GM19035 (cell line): ENCODE measurements around the gene KIDINS220.

Experiments used
- ATAC-seq: cut with Tn5 transposase; IDR thresholded peaks from one replicate; pipeline ENCODE4 v1.9.1; 2021; ENCODE audit not compliant: unreplicated experiment

KIDINS220 gene

DNA sequence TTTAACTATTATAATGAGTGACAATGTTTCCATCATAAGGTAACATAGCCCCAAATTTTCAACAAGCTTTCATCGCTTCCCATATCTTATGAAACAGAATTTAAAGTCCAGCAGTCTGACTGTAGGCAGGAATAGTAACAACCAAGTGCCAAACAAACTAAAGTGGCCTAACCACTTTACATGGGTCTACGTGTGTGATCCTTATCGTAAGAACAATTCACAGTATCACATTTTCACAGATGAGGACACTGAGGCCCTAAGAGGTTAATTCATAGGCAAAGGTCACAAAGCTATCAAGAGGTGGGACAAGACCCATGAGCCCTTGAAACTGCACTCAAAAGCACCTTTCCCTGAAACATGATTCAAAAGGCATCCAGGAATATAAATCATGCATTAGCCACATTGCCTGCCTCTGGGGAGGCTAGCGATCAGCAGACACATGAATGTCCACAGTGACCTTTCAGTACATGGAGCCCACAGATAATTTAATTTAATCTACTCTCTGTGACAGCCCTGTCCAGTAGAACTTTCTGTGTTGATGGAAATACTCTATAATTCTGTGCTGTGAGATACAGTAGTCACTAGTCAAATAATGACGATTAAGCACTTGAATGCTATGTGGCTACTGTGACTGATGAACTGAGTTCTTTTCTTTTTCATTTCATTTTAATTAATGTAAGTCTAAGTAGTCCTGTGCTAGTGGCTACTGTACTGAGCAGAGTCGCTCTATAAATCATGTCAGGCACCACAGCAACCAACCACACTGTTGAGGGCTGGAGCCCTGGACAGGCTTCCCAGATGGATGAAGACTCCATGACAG lies 30.3 kb downstream of the KIDINS220 start:
- no peak for ATAC-seq

DNA sequence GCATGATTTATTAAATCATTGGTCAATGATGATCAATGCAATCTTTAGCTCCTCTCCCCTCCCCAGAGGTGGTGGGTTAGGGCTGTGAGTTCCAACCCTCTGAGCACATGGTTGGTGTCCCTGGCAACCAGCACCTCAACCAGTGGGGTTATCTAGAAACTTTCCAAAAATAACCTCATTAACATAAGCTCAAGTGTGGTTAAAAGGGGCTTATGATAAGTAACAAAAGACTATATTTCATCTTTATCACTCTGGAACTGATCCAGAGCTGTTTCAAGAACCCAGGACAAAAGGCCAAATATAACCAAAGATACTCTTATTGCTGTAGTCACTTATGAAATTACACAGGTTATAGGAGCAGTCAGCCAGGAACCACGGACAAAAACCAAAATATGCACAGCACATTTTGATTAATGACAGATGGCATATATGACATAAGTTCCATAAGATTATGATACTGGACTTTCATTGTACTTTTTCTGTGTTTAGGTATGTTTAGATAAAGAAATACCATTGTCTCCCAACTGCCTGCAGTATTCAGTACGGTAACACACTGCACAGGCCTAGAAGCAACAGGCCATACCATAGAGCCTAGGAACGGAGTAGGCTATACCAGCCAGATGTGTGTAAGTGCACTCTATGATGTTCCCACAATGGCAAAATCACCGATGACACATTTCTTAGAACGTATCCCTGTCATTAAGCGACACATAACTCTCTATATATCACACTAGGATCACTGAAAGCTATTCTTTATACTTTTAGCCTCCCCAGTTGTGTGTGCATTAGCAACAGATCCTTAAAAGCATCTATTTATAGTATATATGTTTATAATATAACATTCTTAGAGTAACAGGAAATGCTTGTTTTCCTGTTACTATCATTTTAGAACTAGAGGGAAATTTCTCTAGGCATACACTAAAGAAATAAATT lies 31.9 kb downstream of the KIDINS220 start:
- ATAC-seq = no peak

DNA sequence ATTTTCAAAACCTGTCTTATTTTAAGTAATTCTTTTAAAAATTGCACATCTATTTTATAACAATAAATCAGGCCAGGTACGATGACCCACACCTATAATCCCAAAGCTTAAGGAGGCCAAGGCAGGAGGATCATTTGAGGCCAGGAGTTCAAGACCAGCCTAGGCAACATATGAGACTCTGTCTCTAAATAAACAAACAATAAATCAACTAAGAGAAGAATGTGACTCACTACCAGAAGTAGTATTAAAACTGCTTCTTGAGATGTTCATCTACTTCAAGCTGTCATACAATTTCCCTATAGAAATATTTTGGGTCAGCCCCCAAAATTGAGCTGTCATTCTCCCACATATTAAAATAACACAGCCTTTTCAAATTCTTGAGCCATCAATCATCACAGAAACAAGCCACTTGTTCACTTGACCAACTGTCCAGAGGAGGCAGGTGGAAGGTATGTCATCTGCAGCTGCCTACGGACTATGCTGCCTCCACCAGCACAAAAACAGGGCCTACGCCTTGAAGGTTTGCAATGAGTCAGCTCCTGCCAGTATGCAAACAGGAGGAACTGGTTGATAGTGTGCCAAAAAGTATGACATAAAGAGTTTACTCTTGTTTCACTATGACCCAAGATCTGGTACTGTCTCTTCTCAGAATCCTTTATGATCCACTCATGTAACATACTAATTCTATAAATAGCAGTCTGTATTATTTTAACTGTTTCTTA lies 33.6 kb downstream of the KIDINS220 start:
- ATAC-seq = peak; percentile 100

DNA sequence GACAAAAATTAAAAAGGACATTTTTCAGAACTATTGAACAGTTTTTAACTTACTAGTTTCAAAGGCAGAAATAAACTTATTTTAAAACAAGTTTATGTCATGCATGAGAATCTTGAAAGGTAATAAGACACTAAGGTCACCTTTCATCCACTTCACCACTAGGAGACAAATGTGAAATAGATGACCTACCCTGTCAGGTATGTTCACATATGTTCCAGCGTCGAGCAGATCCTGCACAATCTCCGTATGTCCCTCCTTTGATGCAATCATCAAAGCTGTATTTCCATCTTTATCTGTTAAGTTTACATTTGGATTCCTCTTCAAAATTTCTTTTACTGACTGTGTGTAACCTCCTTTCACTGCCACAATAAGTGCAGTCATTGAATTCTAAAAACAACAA lies 34.7 kb downstream of the KIDINS220 start:
- ATAC-seq = no peak

DNA sequence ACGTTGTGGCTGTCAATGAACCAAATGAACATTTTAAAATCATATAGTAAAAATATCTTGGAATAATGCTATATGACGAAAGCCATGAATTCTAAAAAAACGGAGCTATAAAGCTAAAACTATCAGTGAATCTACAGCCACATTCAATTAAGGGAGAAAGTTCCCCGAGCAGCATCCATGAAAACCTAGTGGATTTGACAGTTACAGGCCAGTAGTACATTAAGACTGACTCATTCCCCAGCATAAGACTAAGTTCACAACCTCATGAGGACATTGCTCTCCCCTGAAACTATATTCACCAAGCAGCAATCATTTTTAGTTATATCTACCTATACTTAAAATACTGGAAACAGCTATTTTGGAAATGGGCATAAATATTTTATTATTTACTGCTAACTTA lies 36.6 kb downstream of the KIDINS220 start:
- ATAC-seq = no peak

DNA sequence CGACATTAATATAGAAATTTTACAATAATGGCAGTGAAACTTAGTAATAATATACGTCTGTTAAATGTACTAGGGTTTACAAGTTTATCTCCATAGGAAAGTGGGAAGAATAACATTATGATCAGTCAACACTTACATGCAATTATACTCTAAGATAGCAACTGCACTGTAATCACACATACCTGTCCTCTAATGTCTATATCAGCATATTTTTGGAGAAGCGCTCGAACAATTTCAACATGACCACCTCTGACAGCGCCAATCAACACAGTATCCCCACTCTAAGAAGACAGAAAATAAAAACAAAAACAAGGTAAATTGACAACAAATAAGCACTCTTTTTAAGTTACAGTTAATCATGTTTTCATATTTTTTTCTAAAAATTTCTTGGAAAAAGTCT lies 37.2 kb downstream of the KIDINS220 start:
- no peak for ATAC-seq

DNA sequence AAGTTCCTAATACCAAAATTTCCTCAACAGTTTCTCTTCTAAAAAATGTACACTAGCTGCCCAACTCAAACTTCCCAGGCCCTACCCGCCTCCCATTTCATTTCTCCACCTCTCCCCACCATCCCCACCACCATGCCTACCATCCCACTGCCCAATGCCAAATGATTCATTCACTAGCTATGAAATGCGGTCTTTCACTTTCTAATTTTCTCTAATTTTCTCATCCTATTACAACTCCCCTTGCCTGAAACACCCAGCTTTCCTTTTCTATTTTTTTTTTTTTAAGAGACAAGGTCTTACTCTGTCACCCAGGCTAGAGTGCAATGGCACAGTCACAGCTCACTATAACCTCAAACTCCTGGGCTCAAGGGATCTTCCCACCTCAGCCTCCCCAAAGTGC lies 38.4 kb downstream of the KIDINS220 start:
- no peak for ATAC-seq

DNA sequence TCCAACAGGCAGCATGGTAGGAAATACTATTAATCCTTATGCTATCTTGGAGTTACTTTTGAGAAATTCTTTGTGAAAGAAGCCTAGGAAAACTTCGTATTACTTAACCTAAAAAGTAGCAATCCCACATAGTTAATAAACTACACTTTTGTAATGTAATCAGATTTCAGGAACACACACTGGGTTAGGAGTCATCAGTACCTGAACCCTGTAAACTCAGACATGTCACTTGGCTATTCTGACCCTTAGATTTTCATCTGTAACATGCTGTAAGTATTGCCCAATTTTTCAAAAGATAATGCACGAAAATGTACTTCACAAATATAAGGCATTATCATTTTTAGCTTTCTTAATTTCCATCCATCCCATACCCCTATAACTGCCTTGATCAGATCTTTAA lies 39.0 kb downstream of the KIDINS220 start:
- ATAC-seq = no peak

DNA sequence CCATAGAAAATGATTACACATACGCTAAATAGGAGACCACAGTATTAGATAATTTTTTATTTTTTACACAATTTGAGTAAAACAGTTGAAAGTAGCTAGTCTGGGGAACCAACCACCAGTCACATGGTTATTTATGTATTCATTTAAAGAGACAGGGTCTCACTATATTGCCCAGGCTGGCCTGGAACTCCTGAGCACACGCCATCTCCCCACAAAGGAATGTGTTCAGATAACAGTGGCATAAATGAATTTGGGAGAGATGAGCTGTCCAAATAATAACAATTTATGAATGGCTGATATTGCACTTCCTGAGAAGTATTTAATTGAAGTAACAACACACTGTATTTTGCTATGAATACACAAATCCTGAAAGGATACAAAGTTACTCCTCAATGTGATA lies 39.7 kb downstream of the KIDINS220 start:
- no peak for ATAC-seq

DNA sequence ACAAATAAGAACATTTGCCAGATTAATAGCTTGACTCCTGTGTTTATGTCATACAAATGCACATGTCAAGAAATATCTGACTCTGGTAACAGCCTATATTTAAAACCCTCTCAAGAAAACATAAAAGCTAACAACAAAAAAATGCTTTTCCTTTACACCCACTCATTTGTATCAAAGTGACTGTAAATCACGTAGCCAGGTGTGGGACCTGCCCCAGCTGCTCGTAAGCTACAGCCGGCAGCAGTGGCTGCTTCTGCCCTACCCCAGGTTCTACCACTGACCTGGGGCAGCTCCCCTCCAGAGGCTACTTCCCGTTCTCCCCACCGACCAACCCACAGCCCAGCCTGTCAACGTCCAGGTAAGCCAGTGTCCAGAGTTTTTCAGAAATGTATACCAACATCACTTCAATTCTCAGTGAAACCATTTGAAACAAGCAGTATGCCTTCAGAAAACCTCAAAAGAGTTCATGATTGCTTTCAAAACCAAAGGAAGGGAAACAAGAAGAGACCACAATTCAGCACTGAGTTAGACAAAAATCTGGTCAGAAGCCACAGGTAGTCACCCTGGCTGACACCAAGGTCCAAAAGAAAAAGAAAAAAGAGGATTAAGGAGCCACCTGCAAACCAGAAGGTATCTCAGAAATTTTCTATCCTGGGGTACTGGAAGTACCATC lies 40.4 kb downstream of the KIDINS220 start:
- ATAC-seq = peak; percentile 73

DNA sequence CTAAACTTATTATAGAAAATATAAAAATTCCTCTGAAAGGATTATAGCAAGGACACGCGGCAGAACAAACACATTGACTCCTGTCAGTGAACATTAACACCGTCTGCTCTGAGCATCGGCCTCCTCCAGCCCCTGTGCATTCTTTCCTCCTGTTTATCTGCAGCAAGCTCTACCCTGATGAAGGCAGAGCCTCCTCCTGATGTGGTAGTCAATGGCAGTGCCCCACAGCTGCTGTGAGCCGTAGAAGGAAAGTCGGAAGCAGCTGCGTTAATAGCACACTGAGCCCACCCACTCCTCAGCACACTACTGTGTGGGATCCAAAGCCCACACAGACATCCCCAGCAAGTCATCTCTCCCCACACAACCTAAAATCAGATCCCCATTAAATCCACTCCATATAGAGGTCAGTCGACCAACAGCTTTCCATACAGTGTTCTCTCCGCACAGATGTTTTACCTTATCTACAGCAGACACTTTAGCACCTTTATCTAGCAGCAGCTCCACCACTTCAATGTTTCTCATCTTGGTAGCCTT lies 41.0 kb downstream of the KIDINS220 start:
- no peak for ATAC-seq

DNA sequence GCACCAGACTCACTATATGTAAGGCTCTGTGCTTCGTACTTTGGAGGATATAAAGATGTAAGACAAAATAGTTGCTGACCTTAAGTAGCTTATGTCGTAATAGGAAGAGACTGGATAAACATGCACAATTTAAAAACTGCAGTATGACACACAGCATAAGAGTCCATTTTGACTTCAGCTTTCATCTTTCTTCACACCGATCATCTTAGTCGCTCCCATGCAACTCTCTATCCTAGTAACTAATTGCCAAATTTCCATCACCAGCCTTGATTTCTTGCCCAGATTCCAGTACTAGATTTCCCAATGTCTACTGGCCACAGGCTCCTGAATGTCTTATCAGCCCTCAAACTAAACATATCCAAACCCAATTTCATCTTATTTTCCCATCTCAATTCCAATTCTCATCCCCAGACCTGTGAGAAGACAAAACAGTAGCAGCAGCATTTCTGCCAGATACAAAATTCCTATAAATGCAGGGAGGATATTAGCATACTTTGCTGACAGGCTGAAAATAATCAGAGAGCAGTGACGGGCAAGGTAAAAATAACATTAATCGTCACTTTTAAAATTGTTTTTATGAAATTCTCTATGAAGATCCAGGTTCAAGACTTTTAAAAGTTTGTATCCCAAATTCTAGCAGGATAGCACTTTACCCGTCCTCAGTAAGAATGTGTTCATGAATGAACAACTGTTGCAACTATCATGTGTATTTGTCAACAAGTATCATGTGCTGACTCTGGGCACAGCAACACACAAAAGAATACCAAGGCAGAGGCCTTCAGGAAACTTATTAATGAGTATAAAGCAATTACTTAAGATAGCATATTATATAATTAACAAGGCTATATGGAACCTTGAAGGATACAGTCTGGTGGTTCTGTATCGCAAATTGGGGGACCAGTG lies 42.2 kb downstream of the KIDINS220 start:
- no peak for ATAC-seq

DNA sequence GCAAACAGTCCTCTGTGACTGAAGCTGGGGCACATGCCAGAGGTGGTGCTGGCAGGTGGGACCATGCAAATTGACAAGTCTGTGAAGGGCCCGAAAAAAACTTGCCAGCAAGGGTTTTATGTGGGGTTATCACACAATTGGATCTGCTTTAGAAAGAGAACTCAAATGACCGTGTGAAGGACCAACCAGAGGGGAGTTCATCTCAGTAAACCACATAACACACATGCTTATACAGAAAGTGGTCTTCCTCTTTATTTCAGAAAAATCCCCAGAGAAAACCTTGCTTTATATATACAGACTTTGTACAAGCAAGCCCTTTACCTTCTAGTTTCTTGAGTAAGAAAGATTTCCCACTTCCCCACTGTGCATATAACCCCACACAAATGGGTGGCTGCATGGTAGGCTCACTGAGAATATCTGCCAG lies 46.7 kb downstream of the KIDINS220 start:
- no peak for ATAC-seq

DNA sequence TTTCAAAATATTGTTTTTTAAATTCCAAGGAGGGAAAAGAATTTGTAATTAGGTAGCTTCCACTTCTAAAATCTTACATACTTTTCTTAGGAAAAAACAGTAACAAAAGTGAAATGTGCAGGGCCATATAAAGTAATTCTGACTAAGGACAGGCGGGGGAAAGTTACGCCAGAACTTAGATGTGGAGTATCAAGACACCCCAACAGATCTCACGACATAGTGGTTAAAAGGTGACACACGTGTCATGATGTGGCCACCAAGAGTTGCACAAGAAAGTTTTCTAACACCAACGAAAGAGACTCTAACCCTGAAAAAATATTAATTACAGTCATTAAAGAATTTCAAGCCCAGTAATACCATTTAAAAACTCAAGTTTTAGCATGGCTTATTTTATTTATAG lies 51.0 kb downstream of the KIDINS220 start:
- no peak for ATAC-seq

DNA sequence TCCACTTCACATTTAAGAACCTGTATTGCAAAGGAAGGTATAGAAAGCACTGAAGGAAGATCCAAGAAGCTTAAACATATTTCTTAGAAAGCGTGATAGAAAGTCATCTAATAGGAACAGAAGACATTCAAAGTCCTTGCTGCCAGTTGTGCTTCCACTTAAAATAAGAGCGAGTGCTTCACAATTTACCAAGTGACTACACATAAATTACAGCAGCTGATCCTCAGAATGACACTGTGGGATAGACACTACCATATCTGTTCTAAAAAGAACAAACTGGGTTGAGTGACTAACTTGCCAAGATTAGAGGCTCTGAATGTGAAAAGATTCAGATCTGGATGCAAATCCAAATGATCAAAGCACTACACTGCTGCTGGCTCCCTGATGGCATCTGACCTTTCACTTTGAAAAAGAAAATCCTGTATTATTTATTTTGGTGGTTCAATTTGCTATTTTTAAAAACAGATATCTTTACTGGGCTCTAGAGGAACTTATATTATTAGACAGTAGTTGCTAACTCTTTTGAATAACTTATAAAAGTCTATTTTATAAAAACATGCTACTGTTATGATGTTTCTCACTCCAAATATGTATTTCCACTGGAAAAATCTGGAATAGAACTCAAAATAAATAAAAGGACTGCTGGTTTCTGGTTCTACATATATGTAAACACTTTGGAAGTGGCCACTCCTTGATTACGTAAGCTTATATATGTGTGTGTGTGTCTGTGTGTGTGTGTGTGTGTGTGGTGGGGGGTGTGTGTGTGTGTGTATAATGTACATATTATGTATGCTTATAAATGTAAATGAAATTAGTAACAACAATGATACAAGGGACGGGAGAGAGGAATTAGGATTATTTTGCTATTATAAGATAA lies 57.4 kb downstream of the KIDINS220 start:
- no peak for ATAC-seq

DNA sequence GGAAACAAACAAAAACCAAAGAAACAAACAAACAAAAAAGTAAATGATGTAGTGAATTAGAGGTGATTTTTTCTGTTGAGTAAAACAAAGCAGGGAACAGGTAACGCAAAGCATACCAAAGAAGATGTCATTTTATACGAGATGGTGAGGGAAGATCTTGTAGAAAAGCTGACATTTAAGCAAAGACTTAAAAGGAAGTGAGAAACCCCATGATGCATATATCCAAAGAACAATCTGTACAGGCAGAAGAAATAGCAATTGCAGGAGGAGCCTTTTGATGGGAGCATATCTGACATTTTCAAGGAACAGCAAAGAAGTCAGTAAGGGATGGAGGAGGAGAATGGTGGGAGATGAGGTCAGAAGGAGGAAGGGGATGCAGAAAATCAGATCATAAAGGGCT lies 63.0 kb downstream of the KIDINS220 start:
- ATAC-seq = no peak

DNA sequence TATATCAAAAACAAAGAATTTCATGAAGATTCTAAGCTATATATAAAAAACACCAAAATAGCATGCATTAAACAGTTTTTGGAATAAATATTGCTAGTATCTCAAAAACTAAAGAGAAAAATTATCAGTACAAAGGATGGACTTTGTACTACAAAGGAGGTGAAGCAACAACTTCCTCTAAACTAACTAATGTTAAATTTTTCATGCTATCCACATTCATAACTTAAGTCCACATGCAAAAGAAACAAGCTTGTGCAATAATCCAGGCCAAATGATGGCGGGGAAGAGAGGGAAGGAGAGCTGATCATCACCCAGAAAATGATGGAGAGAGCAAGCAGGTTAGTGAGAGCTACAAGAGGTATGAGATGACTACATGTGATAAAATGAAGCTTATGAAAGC lies 70.1 kb downstream of the KIDINS220 start:
- ATAC-seq = no peak

DNA sequence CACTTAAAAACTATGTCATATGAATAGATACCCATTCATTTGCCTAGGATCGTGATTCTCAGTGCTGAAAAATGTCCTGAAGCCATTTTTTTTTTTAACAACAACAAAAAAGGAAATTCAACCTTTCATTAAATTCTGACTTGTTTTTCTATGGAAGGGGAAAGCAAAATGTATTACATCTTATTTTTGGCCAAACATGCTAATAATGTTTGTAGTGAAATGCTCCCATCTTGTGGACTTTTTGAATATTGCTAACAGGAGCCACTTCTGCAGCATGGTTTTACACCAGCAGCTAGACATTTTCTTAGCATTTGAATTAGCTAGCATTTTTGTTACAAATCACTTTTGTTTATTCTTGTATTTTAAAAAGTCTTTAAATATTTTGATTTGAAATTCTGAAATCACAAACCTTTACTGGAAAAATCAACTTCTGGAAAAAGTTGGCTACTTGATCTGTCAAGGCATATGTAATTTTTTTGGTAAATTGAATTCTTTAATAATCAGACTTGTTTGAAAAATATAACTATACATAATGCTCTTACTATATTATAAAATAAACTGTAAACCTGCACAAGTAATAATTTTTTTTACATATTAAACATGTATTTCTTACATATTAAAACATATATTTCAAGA lies 75.8 kb downstream of the KIDINS220 start:
- no peak for ATAC-seq
